Measurements from ENCODE around the gene SVIL.

Gene SVIL

GRCh38 chr10:29634105-29634504 lies 666 bp downstream of the SVIL start:
- Histone ChIP-seq H3K4me1 (ENCODE audit: control insufficient read depth in 1 of 2, insufficient read depth in 1 of 2, low read depth in 1 of 2, low read length in 1 of 2) (peaks cover 29 to 43% of the 10 kb centered on the region in 2 experiments), H3K9me3 (no peaks in the 10 kb centered on the region), H3K36me3 (peaks cover 8% of the 10 kb centered on the region), H3K27ac (no peak overlapping the region), H3K4me3 (ENCODE audit: low read depth in 1 of 2, low read length in 1 of 2) (no peak overlapping the region), H3K27me3 (no peaks in the 10 kb centered on the region)
- no peak for TF ChIP-seq CTCF (IDR thresholded peaks at IDR 0.05)

DNA sequence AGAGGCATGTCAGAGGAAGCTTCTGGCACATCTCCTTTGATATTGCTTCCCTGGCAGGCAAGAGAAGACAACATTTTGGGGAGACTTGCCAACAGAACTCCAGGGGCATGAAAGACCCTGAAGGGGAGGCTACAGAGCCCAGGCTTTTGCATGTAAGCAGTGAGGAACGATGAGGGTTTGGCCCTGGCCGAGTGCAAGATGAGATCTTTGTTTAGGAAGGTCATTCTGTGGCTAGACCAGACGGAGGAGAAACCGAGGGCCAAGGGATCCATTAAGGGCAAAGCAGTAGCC lies 3.8 kb downstream of the SVIL start:
- Histone ChIP-seq H3K27me3 (no peaks in the 10 kb centered on the region), H3K27ac (peak overlapping the region; percentile 86), H3K4me1 (ENCODE audit: control insufficient read depth in 1 of 2, insufficient read depth in 1 of 2, low read depth in 1 of 2, low read length in 1 of 2) (peaks cover 29 to 52% of the 10 kb centered on the region in 2 experiments), H3K9me3 (no peaks in the 10 kb centered on the region), H3K4me3 (ENCODE audit: low read depth in 1 of 2, low read length in 1 of 2) (peak overlapping the region in 1 of 2 experiments; percentile 7), H3K36me3 (no peaks in the 10 kb centered on the region)
- no peak for TF ChIP-seq CTCF (IDR thresholded peaks at IDR 0.05)

GRCh38 chr10:29630205-29631048 lies 4.3 kb downstream of the SVIL start:
- H3K9me3 ChIP-seq = no peaks in the 10 kb centered on the region
- H3K27ac ChIP-seq = peak overlapping the region; percentile 86
- peaks cover 24 to 46% of the 10 kb centered on the region in 2 experiments for H3K4me1 ChIP-seq (ENCODE audit: control insufficient read depth in 1 of 2, insufficient read depth in 1 of 2, low read depth in 1 of 2, low read length in 1 of 2)
- no peaks in the 10 kb centered on the region for H3K27me3 ChIP-seq
- no peaks in the 10 kb centered on the region for H3K36me3 ChIP-seq
- TF ChIP-seq CTCF (IDR thresholded peaks at IDR 0.05) = no peak
- peak overlapping the region; percentile 7 to 11 for H3K4me3 ChIP-seq (ENCODE audit: low read depth in 1 of 2, low read length in 1 of 2)

DNA sequence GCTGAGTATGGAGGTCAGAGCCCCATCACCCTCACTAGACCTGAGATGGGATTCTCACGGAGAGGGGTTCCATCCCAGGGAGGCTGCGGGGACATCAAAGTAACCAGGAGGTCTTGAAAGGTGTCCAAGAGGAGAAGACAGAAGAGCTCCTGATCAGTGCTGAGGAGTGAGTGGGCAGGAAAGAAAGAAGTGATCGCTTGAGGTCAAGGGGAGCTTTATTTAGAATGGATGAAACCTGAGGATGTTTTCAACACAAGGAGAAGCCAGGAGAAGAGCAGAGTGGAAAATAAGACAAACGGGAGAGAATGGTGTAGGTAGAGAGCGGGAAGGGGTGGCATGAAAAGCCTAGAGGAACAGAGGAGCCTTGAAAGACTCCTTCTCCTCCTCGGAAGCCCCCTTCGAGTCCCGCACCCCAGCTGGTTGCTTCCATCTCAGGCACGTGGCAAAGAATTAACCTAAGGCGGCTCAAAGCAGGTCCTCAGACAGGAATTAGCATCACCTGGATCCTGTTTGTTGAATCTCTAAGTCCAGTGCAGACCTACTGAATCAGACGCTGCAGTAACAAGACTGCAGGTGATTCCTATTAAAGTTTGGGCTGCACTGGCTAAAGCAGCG lies 5.8 kb downstream of the SVIL start:
- Histone ChIP-seq H3K4me1 (ENCODE audit: control insufficient read depth in 1 of 2, insufficient read depth in 1 of 2, low read depth in 1 of 2, low read length in 1 of 2) (peaks cover 31 to 52% of the 10 kb centered on the region in 2 experiments), H3K4me3 (ENCODE audit: low read depth in 1 of 2, low read length in 1 of 2) (no peak overlapping the region)

GRCh38 chr10:29628311-29628710 lies 6.5 kb downstream of the SVIL start:
- Histone ChIP-seq H3K4me1 (ENCODE audit: control insufficient read depth in 1 of 2, insufficient read depth in 1 of 2, low read depth in 1 of 2, low read length in 1 of 2) (peaks cover 38 to 59% of the 10 kb centered on the region in 2 experiments), H3K27me3 (no peaks in the 10 kb centered on the region)
- TF ChIP-seq CTCF (IDR thresholded peaks at IDR 0.05) = no peak

More for the DNA sequence above, 5.8 kb downstream of the SVIL start:
- Histone ChIP-seq H3K9me3 (no peaks in the 10 kb centered on the region), H3K36me3 (no peaks in the 10 kb centered on the region), H3K27me3 (no peaks in the 10 kb centered on the region), H3K27ac (peak overlapping the region; percentile 86)
- TF ChIP-seq CTCF (IDR thresholded peaks at IDR 0.05) = no peak

More at GRCh38 chr10:29628311-29628710, 6.5 kb downstream of the SVIL start:
- Histone ChIP-seq H3K27ac (peak overlapping the region; percentile 86), H3K36me3 (no peaks in the 10 kb centered on the region), H3K4me3 (ENCODE audit: low read depth in 1 of 2, low read length in 1 of 2) (no peak overlapping the region), H3K9me3 (no peaks in the 10 kb centered on the region)
